GM11168 (cell line): ENCODE data around the gene SLC6A19.

Source experiments
- in situ Hi-C: fragments of 300-500 bp; cut with MboI; formaldehyde crosslinking; loops from one replicate; pipeline ENCODE4 v1.12.0; 2022; ENCODE audit warnings: low sequenced_read_pairs; ENCODE audit not compliant: unreplicated experiment

SLC6A19 gene

DNA sequence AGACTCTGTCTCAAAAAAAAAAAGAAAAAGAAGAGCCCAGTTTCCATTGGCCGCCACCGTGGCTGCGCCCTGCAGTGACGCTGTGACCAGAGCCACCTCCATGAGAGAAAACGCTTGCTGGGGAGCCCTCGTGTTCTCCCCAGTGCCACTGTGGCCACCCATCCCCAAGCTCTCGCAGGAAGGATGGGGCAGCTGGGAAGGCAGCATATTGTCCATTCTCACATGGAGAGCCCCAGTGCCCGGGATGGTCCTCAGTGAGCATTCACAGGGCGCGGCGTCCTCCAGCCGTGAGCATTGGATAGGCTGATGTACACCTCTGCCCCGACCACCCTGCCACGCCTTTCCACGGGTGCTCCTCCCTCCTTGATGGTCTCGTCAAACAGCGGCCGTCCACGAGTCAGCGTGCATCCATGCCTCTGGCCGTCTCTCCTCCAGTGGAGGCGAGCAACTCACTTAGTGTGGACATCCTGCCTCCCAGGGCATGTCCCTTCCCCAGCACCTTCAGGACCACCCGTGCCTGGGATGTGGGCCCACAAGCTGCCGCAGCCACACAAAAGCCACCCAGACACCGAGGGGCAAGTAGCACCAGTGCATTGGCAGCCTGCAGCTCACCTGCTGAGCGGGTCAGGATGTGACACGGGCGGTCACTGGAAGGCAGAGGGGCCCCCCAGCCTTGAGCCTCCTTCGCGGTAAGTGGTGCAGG is 23.4 kb upstream of the SLC6A19 start:
- in situ Hi-C loops = no loop called here

- in situ Hi-C loops = no loop called here
Measured at GRCh38 chr5:1178529-1179382, 22.6 kb upstream of the SLC6A19 start.

DNA sequence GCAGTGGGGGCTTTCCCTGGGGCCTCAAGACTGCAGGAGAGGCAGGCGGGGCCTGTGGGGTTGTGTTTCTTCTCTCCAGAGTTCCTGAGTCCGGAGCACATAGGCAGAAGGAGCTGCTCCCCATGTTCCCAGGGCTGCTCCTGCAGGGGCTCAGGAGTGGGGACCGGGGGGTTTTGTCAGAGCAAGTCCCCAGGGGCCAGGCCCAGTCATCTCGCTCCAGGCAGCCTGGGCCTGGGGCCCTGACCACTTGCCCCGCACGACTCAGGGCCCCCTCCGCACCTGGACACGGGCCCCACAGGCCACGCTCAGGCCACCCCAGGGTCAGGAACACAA is 22.0 kb upstream of the SLC6A19 start:
- in situ Hi-C loops = no loop called here

GRCh38 chr5:1180096-1180495 is 21.3 kb upstream of the SLC6A19 start:
- in situ Hi-C loops = no loop called here

DNA sequence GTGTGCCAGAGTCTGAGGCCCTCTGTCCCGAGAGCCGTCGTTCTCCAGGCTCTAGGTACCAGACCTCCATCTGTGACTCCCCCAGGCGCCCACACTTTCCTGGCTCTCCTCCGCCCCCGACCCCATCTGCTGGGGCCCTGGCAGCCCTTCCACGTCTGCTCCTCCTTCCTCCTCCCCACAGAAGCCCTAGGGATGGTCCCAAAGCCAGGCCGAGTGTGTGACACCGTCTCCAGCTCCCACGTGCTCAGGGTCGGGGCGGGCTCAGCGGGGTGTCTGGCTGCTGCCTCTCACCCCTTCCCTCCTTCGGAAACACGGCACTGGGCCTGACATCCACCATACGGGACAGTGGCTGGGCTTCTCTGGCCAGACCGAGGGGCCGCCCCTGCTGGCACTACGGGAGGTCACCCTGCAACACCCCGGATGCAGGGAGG is 20.5 kb upstream of the SLC6A19 start:
- in situ Hi-C loops = no loop called here

DNA sequence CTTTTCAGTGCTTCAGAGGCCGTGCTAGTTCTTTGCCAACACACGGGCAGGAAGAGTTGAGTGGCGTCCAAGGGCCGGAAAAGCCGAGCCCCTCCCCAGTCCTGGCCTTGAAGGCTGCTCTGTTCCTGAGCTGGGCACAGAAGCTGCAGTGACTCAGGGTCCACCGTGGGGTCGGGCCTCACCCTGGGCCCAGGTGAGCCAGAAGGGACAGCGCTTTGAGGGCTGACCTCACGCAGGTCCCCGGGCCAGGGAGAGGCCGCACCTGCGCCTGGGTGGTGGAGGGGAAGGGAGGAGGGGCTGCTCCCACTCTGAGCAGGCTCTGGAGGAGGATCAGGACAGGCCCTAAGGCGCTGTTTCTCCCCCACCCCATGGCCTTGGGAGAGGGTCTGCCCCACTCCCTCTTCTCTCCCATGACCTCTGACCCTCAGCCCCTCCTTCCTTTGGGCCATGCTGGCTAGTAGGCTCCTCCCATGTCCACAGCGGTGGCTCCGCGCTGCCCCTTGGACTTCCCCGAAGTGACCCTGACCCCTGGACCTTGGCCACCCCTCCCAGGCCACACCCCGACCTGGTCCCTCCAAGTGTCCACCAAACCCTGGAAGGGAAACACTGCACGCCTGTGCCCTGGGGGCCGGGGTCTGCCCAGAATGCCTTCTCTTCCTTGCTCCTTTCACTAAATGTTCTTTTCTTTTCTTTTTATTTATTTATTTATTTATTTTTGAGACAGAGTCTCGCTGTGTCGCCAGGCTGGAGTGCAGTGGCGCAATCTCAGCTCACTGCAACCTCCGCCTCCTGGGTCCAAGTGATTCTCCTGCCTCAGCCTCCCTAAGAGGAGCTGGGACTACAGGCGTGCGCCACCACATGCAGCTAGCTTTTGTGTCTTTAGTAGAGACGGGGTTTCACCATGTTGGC is 19.7 kb upstream of the SLC6A19 start:
- in situ Hi-C loops = no loop called here

GRCh38 chr5:1182360-1182632 is 19.1 kb upstream of the SLC6A19 start:
- in situ Hi-C loops = no loop called here

DNA sequence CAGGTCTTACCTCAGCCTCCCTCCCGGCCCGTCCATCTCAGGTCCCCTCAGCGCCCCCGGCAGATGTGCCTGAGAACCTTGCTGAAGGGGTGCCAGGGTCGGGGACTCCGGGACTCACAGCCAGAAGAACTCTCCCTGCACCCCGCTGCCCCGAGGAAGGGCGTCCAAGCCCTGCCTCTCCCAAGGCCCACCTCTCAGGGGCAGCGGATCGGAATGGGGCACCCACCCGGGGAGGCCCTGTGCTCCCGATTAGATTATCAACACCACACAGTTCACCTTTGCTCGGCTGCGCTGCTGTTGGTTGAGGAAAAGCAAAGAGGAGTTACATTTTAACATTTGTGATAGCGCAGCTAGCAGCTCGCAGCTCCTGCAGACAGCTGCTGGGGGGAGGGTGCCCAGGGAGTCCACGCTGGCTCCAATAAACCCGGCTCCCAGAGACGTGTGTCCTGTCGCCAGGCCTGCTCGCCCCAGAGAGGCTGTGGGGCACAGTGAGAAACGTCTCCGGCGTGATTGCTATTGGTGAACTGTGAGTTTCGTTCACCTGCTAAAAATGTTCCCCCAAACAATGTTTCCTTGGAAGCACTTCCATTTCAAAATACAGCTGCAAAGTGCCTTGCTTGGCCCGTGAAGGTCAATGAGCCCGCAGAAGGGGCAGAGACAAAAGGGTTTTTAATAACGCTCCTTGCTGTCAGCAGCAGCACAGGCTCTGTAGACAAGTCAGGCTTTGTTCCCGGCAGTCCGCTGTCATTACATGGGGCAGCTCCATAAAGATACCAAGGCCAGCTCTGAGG is 18.6 kb upstream of the SLC6A19 start:
- in situ Hi-C loops = no loop called here

DNA sequence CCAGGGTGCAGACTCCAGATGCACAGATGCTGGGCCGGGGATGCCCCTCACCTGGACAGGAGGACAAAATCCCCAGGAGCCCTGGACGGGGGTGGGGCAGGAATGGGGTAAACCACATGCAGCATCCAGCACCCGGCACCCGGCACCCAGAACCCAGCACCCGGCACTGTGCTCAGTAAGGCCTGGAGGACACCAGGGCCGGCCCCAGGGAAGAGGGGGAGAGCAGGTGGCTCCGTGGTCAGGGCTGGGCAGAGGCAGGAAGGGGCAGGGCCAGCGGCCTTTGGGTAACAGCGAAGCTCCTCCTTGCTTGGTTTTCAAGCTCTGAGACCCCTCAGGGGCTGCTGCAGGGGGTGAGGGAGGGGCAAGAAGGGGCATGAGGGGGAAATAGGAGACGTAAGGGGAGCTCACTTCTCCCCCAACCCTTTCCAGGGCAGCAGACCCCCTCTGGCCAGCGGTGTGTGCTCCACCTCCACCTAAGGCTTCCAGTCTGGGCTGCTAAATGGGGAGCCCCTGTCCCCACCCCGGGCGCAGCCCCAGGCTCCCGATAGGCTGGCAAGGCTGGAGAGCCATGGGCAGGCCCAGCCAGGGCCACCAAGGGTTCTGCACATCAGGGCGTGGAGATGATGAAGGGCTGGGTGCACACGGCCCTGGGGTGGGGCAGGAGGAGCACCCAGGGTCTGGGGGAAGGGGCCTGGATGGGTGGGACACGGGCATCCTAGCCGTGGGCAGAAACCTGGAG is 17.8 kb upstream of the SLC6A19 start:
- in situ Hi-C loops = no loop called here

- in situ Hi-C loops = no loop called here
Measured at GRCh38 chr5:1184163-1184470, 17.3 kb upstream of the SLC6A19 start.

- in situ Hi-C loops = no loop called here
Measured at GRCh38 chr5:1184481-1184880, 16.9 kb upstream of the SLC6A19 start.

DNA sequence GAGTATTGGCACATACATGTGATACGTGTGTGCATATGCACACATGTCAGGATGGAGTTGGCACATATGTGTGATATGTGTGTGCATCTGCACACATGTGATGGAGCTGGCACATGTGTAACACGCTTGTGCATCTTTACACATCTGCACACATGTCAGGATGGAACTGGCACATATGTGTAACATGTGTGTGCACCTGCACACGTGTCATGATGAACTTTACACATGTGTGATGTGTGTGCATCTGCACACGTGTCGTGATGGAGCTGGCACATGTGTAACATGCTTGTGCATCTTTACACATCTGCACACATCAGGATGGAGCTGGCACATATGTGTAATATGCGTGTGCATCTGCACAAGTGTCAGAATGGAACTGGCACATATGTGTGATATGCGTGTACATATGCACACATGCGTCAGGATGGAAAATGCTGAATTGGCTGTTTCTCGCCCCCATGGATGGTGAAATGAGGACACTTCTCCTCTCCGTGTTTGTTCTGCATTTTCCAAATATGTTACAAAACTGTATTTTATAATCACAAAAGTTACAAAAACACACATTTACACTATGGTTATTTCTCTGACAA is 16.3 kb upstream of the SLC6A19 start:
- in situ Hi-C loops = no loop called here

GRCh38 chr5:1185629-1186350 is 15.6 kb upstream of the SLC6A19 start:
- in situ Hi-C loops = no loop called here

DNA sequence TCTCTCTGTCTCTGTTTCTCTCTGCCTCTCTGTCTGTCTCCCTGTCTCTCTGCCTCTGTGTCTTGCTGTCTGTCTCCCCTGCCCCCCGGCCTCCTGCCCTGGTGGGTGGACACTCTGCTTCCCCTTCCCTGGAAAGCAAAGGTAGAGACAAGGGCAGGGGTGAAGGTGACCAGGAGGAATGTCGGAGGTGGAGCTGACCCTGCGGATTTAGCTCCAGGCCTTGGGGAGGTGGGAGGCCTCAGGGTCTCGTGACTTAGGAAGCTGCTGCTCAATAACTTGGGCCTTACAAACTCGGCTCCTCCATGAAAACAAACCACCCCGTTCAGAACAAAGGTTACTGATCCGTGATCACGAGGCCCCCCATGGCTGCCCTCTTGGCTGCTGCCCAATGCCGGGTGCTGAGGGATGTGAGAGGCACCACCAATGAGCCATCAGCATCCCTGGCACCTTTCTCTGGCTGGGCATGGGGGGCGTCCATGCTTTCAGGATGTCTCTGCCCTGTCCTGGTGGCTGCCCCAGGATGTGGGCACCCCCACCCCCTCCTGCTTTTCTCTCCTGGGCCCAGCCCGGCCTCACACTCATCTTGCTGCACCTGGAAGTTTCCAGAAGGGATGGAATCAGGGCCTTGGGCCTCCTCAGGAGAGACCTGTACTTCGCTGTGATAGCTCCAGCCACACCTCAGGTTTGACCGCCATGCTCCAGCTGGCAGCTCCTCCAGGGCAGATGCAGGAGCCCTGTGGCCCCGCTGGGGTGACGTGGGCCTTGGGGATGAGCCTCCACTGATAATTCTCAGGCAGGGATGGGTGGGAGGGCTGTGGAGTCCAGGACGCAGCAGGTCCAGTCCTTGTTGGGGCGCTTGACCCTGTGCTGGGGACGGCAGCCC is 14.8 kb upstream of the SLC6A19 start:
- in situ Hi-C loops = no loop called here

DNA sequence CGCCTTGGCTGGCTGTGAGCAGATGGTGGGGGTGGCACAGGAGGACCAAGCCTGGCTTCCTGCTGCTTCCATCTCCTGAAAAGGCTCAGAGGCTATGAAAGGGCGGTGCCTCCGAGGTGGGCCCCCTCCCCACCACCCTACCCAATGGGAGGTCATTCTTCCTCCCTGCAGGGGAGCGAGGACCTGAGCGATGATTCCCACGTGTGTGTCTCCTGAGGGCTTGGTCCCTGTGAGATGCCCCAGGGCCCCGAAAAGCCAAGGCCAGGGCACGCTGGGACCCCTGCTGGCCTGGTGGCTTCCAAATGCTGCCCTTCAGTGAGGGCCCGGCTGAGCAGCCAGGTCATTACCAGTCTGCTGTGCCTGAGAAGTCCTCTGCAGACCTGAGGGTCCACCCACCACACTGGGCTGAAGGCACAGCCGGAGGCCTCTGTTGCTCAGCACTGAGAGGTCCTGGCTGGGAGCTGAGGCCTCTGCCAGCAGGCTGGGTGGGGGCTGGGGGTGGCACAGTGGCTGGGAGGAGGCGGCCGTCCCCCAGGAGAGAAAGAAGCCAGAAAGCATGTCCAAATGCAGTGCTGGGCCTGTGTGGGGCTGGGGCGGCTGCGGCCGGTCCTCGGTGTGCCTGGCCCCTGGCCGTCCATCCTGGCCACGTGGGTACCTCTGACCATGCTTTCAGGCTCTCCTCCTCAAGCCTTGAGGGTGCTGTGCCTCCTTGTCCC is 14.0 kb upstream of the SLC6A19 start:
- in situ Hi-C loops = no loop called here

- in situ Hi-C loops = no loop called here
Measured at GRCh38 chr5:1187950-1188334, 13.5 kb upstream of the SLC6A19 start.

GRCh38 chr5:1188464-1188863 is 12.9 kb upstream of the SLC6A19 start:
- in situ Hi-C loops = no loop called here
